HG02970 (cell line): ENCODE data around the gene BET1.

Experiments
- ATAC-seq: cut with Tn5 transposase; IDR thresholded peaks from one replicate; pipeline ENCODE4 v1.9.1; 2021; ENCODE audit warnings: mild to moderate bottlenecking, moderate library complexity, moderate number of reproducible peaks; ENCODE audit not compliant: unreplicated experiment, low FRiP score

Gene BET1

DNA sequence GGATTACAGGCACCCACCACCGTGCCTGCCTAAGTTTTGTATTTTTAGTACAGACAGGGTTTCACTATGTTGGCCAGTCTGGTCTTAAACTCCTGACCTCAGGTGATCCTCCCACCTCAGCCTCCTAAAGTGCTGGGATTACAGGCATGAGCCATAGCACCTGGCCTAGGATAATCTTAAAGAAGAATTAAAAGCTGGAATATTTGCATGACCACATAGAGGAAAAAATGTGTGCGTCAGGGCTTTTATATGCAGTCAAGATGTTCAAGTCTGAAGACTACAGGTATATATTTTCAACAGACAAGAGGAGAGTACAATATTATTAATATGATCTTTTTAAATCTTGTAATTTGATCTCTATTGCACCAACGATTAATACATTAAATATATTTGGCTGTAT is 43.2 kb downstream of the BET1 start:
- no peak for ATAC-seq

DNA sequence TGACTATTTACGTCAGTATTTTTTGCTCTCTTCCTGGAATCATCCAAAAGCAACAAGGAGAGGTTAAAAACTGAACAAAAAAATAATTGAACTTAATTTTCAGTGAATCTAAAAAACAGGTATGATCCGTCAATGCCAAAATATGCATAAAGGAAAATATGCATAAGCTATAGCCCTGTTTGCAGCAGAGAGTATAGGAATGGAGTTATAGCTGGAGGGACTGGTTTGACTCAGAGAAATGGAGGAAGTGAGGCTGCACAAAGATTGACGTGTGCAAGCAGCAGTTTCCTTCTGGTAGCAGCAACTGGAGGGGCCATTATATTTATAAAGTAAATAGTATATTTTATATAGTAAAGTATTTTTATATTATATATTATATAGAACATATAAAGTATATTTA is 45.5 kb downstream of the BET1 start:
- ATAC-seq = no peak

DNA sequence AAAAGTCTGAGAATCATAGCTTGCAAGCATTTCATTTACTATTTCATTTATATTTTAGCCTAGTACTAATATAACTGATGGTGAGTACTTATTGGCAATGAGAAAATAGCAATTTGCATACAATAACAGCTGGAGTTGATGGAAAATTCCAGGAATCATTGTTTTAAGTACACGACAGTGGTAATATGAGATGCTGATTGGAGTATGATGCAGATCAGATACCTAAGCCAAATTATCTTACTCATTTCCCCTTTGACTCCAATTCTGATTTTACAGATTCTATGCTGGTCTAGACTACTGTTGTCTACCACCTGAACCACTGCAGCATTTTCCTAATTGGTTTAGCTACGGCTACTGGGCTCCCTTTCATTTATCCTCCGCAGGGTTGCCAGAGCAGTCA is 45.9 kb downstream of the BET1 start:
- ATAC-seq = no peak

DNA sequence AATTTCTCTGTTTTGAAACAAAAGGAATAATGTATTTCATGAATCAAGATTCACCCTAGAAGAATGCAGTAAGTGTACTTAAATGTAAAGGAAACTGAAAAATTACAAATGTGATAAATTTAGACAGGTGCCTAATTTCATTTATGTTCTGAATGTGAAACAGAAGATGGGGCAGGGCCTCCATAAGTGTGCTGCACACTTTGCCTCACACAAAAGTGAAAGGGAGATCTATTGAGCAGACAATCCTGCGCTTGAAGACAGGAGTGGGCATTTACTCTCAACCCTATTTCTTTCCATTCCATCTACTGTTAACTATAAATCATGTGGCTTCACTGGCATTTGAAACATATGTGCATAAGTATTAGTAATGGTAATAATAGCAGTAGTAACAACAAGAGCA is 46.4 kb downstream of the BET1 start:
- no peak for ATAC-seq

DNA sequence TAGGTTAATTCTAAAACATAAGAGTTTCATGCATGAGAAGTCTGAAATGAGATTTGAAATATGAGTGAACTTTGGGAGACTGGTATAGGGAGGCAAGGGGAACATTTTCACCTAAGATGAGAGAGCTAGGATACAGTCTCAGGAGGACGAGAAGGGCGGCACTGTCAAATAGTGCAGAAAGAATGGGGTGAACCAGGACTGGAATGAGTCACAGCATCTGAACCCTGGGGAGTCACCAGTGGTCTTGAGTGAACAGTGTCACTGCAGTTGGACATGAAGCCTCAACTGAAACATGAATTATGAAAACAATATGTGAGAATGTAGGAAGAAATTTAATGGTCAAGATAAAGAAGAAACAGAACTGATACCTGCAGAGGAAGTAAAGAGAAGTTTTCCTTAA is 48.9 kb downstream of the BET1 start:
- no peak for ATAC-seq

DNA sequence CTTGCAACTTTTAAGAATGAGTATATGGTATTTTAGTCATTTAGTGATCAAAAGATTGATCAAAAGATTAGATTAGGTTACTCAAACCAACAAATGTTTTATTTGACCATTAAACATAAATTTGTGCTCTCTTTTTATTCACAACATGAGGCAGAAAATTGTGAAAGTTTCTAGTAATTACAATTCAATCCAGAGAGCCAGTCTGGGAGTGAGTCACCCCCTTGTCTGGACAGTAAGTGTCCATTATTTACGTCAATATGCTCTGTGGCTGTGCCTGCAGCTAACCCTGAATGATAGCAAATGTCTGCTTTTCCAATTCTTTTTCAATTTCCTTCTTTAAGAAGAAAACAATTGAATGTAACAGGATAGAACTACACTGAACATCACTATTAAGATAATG is 54.7 kb downstream of the BET1 start:
- no peak for ATAC-seq

DNA sequence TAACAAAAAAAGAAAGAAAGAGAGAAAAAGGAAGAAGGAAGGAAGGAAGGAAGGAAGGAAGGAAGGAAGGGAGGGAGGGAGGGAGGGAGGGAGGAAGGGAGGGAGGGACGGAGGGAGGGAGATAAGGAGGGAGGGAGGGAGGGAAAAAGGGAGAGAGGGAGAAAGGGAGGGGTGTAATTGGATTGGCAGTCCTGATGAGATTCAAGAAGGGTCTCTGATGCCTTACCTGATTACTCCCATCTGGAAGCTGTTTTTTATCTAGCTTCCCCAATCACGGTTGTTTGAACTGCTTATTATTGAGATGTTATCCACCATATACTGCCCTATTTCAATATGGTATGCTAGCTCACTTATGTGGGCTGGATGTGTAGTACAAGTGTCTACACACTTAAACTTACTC is 55.3 kb downstream of the BET1 start:
- no peak for ATAC-seq

DNA sequence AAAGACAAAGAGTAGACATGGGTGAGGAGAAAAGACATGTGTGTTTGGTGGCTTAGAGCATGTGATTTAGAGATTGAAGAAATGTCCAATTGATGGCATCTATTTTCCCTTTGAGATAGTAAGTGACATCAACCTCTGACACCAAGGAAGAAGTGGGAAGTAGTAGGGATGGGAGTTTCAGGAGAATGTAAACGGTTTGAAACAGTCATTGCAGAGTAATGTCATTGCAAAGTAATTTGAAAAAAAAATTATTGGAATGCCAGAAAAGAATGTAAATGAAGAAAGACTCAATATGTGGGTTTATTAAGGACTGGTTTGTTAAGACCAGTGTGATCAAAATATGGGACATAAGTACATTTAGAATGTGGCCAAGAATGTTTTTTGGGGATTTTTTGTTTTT is 56.0 kb downstream of the BET1 start:
- ATAC-seq = no peak

DNA sequence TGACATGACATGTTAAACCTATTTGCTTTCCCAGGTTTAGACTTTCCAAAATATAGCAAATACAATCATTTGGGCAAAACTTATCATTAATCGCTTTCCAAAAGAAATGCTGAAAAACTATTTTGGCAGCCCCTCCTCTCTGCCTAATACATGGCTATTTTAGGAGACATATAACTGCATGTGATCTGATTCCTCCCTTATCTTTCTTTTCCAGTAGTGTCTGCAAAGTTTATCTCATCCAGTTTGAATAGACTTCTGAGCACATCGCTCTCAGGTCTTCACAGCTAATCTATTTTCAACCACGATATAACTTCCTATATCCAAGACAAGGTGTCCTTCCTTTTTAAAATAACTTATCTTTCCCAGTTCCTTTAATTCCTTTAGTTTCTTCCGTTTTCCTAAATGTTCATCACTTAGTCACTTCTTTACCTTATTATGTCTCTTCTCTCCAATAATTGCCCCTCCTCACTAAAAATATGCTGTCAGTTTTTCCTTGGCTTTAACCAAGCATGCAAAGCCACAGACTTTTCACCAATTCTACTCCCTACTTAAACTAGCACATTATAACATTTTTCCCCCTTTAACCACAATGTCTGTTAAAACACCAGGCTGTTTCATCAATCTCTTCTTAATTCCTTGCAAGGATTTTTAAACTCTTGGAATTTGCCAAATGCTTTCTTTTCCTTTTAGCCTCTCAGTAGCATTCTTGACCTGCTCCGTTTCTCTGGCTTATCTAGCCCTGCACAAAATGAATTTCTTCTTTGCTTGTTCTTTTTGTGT is 58.2 kb downstream of the BET1 start:
- ATAC-seq = no peak

DNA sequence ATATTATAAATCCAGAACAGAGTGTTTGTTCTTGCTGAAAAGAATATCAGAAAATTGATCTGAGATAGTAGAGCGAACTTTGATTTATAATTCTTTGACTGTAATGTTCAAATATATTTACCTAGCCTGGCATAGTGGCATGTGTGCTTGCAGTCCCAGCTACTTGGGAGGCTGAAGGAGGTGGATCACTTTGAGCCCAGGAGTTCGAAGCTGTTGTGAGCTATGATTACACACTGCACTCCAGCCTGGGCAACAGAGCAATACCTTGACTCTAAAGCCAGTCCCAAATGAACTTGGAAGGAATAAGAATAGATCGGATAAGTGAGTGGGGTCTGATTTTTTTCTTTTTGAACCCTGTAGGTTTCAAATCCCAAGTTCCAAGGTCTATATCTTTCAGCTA is 59.1 kb downstream of the BET1 start:
- no peak for ATAC-seq

DNA sequence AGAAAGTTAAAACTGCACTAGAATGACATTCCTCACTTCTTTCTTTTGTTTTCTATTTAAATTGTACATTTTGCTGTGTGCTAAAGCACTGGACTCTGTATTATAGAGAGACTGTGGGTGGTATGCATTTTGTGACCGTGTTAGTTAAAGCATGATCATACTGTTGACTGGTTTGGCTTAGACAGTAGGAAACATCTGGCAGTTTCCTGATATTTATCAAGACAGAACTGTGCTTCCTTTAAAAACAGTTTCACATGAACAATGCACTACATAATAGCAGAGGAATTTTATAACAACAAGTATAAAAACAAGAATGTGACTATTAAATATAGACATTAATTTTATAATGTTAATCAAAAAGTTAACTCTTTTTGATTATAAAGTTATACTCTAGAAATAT is 59.5 kb downstream of the BET1 start:
- ATAC-seq = no peak

DNA sequence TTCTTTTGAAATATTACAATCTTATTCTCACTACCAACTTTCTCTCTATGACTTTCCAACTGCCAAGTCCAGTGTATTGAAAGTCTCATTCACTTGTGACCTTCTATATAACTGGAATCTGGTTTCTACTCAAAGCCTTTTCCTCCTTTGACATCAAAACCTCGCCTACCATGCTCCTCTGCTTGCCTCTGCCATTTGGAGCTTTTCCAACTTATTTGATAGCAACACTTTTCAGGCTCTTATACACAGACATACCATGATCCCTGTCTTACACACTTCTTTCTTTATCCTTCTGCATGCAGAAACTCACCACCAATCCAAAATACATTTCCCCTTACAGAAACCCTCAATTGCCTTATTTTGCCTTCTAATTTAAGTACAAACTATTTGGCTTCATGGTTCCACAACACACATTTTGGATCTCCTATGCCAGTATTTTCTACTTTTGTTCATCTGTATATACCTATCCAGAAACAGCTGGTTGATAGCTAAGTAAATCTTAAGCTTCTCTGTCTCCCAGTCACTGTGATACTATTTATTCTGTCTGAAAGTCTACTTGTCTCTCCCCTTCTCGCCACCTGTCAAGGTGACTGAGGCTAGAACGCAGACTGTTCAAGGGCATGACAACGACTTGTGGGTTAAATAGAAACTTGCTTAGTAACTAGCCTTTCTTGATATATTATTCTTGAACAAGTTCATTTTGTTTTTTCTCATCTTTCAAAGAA is 60.2 kb downstream of the BET1 start:
- ATAC-seq = no peak
